Daoy (cell line): ENCODE results near the gene WDR5. TPM values are rescaled to one million over a fixed set of nuclear protein-coding genes. Genes with fewer than 3 reads are reported as not detected.

Source experiments
- DNase-seq: peaks from one replicate; pipeline ENCODE4 v3.0.0-alpha.2; 2015; ENCODE audit warnings: low read depth
- total RNA-seq: library from RNA; depleted of rRNA; stranded (reverse); fragments of >200 nt; shearing (Covaris generic); gene quantifications from 2 replicates; pipeline ENCODE4 v1.2.3, GENCODE V29; 2014

Gene WDR5
- total RNA-seq, 1 experiment from 2014 or later, result 40.9 TPM

DNA sequence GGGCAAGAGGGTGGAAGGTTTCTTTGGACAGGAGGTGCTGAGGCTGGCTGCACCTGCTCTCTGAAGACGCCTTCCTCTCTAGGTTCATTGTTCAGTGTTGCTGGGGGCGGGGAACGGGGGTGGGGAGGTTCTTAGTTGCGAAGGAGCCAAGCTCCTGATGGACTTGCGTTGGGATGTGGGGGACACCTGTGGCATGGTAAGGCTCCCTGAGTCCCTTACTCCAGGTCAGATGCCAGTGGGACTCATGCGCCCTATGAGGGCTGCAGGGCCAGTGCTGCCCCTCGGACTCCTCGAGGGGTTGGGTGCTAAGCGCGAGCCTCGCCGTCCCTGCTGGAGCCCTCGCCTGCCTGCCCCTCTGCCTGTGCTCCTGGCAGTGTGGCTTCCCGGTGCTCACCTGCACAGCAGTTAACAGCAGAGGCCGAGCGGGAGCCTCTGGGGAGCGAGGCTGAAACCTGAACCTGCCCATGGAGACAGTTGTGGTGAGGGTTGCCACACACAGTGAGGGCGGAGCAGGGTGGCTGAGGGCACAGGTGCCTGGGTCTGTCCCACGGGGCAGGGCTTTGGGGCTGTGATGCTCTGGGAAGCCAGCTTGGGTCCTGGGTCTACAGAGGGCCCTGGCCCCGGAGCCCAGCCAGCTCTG is 23.0 kb downstream of the WDR5 start:
- no peak for DNase-seq

DNA sequence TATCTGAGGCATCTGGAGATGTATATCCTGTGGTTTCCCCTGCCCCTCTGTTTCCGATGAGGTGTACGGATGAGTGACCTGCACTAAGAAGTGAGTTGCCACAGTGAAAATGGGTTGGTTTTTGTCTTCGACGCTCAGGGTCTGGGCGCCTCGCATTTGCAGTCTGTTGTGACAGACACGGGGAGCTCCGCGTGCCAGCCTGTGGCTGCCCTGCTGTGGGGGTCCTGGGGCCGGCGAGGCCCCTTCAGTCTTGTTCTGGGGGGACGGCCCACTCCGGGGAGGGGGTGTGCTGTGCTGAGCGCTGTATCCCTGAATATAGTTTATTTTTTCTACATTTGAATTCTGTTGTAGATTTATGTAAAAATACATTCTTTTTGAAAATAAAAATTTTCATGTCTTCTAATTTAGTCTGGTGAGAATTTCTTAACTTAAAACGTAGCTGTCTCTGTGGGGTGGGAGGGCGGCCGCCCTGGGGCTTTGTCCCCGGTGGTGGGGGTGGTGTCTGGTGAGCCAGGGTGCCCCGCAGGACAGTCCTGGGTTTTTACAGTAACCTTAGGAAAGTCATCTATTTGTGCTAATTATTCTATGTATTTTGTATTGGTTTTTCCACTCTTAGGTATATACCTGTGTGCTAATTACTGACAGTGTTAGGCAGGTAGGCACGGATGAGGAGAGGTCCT is 23.8 kb downstream of the WDR5 start:
- DNase-seq, result no peak

DNA sequence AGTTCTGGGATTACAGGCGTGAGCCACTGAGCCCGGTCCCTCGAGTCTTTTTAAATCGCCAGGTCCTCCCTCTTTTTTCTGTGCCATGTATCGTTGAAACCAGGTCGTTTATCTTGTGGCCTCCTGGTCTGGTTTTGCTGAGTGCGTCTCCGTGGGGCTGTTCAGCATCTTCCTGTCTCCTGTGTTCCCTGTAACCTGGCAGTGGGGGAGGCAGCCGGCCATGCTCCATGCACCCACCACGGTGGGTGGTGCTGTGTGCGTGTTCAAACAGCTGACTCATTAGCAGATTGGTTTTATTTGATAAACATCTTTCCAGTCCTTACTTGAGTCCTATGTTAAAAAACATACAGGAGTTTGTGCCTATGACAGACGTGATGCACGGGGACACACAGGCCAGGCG is 25.8 kb downstream of the WDR5 start:
- DNase-seq, result no peak

DNA sequence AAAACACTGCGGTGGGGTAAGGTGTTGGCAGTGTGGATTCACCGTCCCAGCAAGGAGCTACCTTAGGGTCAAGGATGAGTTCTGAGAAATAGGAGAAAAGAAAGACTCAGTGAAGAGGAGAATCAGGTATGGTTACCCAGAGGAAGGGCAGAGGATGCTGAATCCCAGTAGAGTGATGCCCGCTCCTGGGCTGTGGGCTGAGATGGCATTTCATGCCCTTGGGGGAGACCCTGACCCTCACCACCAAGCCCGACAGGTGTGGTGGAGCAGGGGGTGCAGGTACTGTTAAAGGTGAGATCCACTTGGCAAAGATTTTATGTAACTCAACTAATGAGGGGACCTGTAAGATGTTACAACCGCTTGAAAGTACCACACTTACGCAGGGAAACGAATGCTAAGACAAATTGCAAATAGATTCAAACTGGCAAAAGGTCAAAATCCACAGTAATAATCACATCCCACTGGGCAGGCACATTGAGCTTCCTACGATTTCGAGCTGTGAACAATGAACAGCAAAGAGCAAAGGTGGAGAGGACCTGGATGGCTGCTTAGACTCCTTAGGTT is 26.4 kb downstream of the WDR5 start:
- no peak for DNase-seq

DNA sequence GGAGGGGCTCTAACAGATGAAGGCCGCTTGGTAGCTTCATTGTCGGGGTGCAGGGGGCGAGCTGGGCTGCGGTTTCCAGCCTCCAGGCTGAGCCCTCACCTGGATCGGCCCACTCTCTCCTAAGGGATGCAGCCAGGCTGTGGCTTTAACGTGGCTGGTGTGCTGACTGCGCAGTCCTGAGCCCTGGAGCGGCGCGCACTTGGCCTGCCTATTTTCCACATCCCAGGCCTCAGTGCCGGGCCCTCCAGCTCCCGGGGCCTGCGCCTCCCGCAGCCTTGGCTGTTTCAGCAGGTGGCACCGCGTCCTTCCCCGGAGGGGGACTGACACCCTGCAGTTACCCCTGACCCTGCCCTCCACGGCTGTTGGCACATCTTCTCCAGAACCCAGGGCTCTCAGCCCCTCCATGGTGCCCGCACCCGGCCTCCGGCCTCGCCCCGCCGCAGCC is 27.1 kb downstream of the WDR5 start:
- no peak for DNase-seq

DNA sequence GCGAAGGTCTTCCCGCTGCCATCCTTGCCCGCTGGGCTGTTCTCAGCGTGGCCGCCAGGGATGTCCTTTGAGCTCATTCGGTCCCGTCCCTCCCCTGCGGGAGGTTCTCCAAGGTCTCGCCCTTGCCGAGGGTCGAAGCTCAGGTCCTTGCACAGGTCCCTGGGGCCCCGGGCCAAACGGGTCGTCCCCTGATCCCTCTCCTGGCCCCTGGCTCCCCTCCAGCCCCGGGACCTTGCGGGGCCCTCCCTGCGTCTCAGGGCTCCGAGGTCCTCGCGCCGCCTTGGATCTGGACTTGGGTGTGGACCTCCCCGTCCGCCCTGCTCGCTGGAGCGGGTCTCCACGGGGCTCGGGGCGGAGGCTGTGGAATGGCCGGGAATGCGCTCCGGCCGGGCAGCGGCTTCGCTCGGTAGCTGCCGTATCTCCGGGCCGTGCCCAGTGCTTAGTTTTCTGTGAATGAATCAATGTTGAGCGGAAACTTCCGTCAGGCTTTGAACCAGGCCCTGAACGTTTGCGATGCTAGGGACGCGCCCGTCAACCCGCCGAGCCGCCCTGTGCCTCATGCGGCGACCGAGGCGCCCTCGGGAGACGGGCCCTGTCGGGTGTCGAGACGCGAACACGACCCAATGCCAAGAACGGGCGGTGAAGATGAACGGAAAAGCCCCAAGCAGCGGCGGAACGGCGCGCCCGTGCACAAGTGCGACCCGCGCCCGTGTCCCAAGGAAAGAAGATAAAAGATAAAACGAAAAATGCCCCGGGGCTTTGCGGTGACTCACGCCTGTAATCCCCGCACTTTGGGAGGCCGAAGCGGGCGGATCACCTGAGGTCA is 27.7 kb downstream of the WDR5 start:
- peak; percentile 72 for DNase-seq

DNA sequence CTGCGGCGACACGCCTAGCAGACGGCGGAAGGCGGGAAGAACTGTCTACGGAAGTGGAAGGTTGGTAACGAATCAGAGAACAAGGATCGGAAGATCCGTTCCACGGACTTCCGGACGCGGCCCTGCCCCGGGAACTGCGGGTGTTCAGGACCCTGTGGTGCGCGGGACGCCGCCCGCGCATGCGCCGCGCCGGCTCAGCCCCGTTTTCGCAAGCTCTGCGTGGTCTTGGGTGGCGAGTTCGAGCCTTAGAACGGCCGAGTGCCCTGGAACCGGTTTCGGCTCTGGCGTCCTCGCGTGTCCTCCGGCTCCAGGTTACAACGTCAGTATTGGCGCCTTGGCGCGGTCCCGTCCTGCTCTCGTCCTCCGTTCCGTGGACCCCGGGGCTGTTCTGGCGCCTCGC is 29.0 kb downstream of the WDR5 start:
- DNase-seq, result no peak

DNA sequence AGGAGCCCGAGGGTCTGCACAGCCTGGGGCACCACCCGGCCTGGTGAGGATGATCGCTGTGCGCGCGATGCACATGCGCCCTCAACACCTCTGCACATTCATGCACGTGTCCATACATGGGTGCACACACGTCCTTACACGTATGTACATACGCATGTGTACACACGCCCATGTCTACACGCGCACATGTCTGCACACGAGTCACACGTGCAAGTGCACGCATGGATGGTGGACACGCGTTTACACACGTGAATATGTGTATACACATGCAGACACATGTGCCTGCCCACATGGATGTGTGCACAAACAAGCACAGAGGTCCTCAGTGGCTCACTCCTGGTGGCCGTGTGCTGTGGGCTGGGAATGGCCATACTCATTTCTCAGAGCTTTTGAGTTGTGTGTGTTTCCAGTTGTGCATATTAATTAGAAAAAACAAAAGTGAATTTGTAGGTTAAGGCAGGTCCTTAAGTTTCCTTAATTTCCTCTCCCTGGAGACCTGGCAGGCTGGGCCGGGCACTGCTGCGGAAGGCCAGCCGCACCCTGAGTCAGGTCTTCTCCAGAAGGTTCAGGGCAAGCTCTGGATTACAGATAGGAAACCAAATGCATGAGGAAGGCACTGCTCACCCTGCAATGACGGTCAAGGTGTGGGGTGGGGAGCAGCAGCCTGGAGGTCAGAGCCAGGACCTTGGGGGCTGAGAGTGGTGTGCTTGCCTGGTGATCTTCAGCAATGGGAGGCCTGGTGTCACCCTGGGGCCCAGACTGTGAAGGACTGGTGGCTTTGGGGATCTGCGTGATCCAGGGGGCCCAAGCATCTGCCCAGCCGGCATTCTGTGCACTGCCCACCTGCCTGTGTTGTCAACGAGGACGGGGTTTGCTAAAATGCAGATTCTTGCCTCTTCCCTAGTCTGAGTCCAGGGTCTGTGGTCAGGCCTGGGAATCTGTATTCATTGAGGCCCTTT is 29.8 kb downstream of the WDR5 start:
- DNase-seq, result peak; percentile 46

DNA sequence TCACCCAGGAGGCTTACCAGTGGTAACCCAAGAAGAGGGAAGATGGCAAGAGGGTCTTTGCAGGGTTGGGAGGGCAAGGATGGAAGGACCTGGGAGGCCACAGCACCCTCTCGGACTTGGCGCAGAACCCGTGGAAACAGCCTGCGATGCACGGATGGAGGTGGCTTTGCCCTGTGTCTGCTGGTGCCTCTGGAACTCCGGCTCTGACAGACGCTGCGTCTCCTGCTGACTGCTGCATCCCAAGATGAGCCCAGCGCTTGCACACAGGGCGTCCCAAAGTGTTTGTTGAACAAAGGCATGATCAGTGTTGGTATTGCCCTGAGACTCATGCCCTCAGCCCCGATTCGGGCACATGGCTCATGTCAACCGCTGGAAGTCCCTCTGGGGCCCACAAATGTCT is 30.5 kb downstream of the WDR5 start:
- DNase-seq, result no peak

DNA sequence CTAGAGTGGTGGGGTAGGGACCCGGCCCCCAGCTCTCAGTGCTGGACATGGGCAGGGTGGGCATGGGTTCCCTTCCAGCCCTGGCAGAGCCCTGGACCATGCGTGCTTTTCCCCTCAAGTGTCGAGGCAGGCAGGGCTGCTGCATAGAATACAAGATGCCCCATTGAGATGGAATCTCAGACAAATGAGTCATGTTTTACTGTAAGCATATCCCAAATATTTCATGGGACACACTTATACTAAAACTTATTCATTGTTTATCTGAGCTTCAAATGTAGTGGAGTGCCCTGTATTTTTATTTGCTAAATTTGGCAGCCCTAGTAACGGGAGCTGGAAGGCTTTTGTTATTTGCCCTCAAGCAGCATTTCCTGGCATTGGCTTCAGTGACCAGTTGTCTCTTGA is 31.6 kb downstream of the WDR5 start:
- DNase-seq, result no peak

DNA sequence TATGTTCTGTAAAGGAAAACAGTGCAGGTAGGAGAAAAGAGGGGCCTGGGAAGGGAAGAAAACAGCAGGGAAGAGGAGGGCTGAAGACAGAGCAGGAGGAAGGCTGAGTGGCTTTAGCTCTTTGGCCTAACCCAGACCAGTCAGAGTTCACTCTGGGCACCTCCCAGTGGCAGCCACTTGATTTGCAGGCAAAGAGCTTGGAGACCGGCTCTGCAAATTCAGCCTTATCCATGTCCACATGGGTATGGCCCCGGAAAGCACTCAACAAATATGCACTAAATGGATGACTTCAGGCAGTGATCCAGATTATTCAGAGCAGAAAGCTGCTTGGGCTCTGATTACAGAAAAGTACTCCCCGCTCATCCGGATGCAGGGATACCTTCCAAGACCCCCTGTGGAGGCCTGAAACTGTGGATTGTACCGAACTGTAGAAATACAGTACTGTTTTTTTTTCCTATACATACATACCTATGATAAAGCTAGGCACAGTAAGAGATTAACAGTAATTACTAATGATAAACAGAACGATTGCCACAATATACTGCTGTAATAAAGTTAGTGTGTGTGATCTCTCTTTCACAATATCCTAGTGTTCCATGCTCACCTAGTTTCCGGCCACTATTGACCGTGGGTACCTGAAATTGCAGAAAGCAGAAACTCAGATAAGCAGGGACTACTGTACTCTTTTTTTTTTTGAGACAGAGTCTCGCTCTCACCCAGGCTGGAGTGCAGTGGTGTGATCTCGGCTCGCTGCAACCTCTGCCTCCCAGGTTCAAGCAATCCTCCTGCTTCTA is 33.1 kb downstream of the WDR5 start:
- no peak for DNase-seq

DNA sequence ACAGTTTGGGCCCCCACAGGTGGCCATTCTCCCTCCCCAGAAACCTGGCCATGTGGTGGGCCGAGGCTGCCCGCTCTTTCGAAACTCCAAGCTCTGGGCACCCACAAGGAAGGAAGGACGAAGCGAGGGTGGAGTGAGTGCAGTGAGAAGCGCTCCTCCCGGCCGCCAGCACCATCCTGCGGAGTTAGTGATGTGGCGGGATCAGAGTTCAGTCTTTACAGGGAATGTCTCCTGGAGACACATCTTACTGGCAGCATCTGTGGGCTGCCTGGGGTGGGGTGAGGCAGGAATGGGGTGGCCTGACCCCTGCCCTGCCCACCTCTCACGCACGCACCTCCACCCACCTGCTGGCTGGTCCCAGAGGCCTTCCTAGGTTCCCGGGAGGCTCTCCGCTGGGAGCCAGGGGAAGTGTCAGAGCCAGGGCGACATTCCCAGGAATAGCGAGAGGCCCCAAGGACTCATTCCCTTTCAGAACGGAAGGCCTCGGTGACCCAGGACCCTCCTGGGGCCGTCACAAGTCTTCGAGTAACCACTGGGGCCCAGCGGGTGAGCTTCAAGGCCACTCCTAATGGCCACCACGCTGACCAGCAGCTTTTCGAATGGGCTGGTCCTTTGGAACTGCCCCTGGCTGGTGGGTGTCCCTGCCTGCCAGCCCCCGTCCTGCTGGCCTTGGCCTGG is 34.0 kb downstream of the WDR5 start:
- DNase-seq, result no peak

DNA sequence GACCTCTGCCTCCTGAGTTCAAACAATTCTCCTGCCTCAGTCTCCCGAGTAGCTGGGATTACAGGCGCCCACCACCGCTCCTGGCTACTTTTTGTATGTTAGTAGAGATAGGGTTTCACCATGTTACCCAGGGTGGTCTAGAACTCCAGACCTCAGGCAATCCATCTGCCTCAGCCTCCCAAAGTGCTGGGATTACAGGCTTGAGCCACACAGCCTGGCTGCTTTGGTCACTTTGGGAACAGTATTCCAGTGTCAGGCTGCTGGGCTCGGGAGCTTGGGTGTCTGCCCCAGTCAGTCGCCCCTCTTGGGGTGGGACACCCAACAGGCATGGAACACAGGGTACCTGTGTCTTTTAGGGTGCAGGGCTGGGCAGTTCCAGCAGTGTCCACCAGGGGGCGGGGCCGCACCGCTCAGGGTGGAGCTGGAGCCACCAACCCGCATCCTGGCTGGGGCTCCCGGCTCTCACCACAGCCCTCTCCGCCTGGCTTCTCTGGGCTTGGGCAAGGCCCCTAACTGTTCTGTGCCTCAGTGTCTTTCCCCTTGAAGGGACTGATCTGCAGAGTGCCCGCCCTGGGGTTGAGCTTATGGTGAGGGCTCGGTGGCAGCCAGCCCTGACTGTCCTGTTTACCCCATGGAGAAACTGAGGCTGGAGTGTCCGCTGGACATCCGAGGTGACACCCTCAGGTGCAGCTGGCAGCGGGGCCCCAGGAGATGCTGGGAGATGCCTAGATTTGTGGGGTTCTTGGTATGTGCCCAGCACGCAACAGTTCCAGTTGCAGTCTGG is 34.8 kb downstream of the WDR5 start:
- DNase-seq, result no peak

DNA sequence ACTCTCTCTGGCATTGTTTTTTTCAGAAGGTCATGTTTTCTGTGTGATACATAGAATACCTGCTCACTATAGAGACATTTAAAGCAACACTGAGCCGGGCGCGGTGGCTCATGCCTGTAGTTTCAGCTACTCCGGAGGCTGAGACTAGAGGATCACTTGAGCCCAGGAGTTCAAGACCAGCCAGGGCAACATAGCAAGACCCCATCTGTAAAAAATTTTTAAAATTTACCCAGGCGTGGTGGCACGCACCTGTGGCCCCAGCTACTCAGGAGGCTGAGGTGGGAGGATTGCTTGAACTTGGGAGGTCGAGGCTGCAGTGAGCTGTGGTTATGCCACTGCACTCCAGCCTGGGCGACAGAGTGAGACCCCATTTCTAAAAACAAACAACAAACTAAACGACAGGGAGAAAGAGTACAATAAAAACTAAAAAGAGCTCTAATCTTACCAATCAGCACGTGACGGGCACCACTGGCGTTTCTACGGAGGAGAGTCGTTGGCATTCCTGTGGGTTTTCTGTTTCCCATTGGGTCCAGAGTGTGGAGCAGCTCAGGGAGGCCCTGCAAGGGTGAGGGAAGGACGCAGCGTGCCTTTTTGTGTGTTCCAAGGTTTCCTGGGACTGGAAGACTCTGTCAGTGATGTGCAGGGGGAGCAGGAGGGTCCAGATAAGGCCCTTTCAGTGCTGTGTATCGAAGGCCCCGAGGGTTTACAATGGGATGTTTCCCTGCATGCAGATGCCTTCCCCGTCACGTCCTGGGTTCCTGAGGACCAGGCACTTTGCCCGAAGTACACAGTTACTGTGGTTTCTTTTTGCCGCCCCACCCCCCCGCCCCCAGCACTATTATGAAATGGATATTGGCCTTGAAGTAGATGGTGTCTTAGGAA is 35.7 kb downstream of the WDR5 start:
- peak; percentile 42 for DNase-seq

DNA sequence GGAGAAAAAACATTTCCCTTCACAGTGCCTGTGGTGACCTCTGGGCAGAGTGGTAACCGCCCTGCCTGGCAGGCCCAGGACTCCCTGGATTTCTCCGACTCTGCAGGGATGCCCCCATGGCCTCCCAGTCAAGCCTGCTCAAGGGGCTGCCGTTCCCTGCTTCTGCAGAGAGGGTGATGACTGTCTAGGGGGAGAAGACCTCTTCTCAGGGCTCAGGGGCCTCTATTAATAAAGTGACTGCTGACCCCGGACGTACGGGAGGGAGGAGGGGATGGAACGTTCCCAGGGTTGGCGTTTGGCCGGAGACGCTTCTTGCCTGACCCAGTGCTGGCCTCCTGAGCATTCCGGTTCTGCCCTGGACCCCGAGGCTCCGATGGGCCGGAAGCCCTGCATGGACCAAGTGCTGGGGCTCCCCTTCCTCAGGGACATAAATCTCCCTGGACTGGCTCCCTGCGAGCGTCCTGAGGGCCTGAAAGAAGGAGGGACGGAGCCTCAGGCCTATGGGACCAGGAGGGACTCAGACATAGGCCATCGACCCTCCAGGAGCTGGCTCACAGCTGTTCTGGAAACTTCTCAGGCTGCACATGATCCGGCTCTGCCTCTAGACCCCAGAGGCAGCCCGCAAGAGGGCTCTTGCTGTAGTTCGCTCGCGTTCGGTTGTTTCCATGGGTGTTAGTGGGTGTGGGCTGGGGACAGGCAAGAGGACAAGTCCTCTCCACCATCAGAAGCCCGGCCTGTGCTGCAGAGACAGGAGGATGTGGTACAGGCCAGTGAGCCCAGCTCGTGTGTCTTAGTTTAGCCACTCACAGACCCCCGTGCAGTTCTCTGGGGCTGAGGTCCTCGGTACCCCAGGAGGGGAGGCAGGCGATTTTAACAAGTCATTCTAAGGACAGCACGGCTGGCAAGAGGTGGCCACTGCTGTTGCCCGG is 36.6 kb downstream of the WDR5 start:
- DNase-seq, result no peak

DNA sequence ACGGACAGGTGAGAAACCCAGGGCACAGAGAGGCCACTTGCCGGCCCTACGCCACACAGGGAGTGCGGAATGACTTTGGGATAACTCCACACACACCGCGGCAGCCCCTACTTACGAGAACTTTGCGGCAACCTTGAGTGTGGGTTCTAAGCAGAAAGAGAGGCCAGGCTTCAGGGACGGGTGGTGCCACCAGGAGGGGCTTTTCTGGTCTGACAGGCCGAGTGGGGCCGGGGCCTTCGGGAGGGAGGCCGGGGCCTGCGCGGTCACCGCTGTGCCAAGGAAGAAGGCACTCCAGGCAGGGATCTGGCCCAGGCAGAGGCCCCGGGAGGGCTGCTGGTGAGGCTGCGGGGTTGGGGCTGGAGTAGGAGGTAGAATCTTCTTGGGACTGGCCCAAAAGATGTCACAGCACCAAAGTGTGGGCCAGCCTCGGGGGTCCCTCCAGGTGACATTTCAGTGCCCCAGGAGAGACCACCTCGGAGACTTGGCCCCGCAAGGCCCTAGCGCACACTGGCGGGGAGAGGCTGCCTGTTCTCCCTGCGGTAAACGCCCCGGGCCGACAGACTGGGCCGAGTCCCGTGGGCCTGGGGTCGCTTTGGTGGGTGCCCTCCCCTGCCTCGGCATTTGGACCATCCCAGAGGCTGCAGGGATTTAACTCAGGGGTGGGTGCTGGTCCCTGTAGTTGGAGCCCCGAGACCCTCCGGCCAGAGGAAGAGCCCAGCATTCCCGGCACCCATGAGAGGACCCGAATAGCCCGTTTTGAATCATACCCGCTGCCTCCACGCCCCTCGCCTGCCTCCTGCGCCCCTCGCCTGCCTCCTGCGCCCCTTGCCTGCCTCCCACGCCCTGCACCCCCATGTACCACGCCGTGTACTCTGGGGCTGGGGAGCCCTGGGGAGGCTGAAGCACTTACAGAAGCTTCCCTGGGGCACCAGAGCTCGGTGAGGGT is 37.5 kb downstream of the WDR5 start:
- no peak for DNase-seq
